ENCODE data around the gene OGFR.

OGFR gene

GRCh38 chr20:62775206-62775605 is 29.4 kb upstream of the OGFR start:
- H3K9me3 Mint-ChIP-seq, result no peaks in the 10 kb centered on the region
- no peaks in the 10 kb centered on the region for H3K36me3 Mint-ChIP-seq (ENCODE audit: low read depth)
- no peak for DNase-seq
- peaks cover 51% of the 10 kb centered on the region for H3K4me1 Mint-ChIP-seq
- no peak overlapping the region for H3K4me3 Mint-ChIP-seq
- peaks cover 12% of the 10 kb centered on the region for H3K27me3 Mint-ChIP-seq (ENCODE audit: low read depth, poor library complexity)
- TF ChIP-seq CTCF (IDR thresholded peaks at IDR 0.05), result no peak
- H3K27ac Mint-ChIP-seq, result no peak overlapping the region

DNA sequence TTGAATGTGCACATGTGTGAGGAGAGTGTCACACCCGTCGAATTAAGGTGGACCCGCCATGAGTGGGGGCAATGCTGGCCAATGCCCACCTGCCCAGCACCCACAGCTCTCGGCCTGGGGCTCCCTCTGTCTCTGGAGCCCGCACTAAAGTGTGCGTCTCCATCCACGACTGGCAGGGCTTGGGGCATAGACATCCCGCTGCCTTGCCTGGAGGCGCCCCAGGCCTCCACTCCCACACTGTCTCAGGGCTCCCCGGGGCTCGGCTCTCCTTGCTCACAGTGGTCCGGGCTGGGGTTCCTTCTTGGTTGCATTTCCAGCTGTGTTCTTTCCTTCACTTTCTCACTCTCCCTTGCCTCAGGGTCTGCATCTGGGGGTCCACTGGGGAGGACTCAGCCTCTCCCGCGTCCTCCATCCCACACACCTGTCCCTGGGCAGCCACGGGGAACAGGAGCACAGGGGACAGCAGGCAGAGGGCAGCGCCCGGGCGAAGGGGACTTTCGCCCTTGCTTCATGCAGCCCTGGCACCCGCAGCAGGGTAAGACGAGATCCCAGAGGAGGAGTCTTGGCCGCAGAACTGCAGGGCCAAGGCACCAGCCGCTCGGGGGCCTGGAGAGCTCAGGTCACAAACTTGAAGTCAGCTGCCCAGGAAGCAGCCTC is 28.5 kb upstream of the OGFR start:
- DNase-seq, result no peak
- Mint-ChIP-seq H3K36me3 (ENCODE audit: low read depth) (no peaks in the 10 kb centered on the region), H3K4me1 (peaks cover 58% of the 10 kb centered on the region), H3K4me3 (no peak overlapping the region), H3K9me3 (no peaks in the 10 kb centered on the region), H3K27me3 (ENCODE audit: low read depth, poor library complexity) (peaks cover 12% of the 10 kb centered on the region), H3K27ac (no peak overlapping the region)
- TF ChIP-seq CTCF (IDR thresholded peaks at IDR 0.05), result no peak

- no peak overlapping the region for H3K27ac Mint-ChIP-seq
- TF ChIP-seq CTCF (IDR thresholded peaks at IDR 0.05), result no peak
- no peak for DNase-seq
- H3K27me3 Mint-ChIP-seq (ENCODE audit: low read depth, poor library complexity), result peaks cover 9% of the 10 kb centered on the region
- H3K4me1 Mint-ChIP-seq, result peaks cover 58% of the 10 kb centered on the region
- H3K9me3 Mint-ChIP-seq, result no peaks in the 10 kb centered on the region
- peak overlapping the region; percentile 25 for H3K4me3 Mint-ChIP-seq
- no peaks in the 10 kb centered on the region for H3K36me3 Mint-ChIP-seq (ENCODE audit: low read depth)
Observed at GRCh38 chr20:62776692-62777527, 27.7 kb upstream of the OGFR start.

DNA sequence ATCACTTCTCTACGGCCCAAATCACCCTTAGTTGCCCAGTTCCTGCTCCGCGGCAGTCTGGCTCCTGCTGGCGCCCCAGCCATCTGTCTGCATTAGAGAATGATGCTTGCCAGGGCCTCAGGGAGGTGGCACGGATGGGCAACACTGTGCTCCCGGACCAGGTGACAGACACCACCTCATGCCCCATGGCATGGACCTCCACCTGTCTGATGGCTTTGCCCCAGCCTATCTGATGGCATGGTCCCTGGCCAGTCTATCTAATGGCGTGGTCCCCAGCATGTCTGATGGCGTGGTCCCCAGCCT is 27.2 kb upstream of the OGFR start:
- Mint-ChIP-seq H3K27ac (no peak overlapping the region), H3K36me3 (ENCODE audit: low read depth) (no peaks in the 10 kb centered on the region), H3K4me3 (no peak overlapping the region), H3K27me3 (ENCODE audit: low read depth, poor library complexity) (peaks cover 9% of the 10 kb centered on the region), H3K9me3 (no peaks in the 10 kb centered on the region), H3K4me1 (peaks cover 57% of the 10 kb centered on the region)
- DNase-seq, result no peak
- TF ChIP-seq CTCF (IDR thresholded peaks at IDR 0.05), result no peak

DNA sequence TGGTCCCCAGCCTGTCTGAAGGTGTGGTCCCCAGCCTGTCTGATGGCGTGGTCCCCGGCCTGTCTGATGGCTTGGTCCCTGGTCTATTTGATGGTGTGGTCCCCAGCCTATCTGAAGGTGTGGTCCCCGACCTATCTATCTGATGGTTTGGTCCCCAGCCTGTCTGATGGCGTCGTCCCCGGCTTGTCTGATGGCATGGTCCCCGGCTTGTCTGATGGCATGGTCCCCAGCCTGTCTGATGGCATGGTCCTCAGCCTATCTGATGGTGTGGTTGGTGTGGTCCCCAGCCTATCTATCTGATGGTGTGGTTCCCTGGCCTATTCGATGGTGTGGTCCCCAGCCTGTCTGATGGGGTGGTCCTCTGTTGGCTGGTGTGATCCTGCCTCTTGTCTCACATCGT is 26.6 kb upstream of the OGFR start:
- H3K4me1 Mint-ChIP-seq, result peaks cover 57% of the 10 kb centered on the region
- TF ChIP-seq CTCF (IDR thresholded peaks at IDR 0.05), result no peak
- H3K9me3 Mint-ChIP-seq, result no peaks in the 10 kb centered on the region
- no peak overlapping the region for H3K4me3 Mint-ChIP-seq
- no peak overlapping the region for H3K27ac Mint-ChIP-seq
- peaks cover 9% of the 10 kb centered on the region for H3K27me3 Mint-ChIP-seq (ENCODE audit: low read depth, poor library complexity)
- no peak for DNase-seq
- H3K36me3 Mint-ChIP-seq (ENCODE audit: low read depth), result no peaks in the 10 kb centered on the region
